Fibroblast of upper back skin (primary cell): ENCODE measurements around the gene AR.
"Not testable (repeated sequence)": the region's sequence is repeated elsewhere in the genome, so short reads cannot be mapped to it uniquely, and the experiment has no call there.

ENCODE experiments used
- DNase-seq: peaks from one replicate; pipeline ENCODE4 v3.0.0-alpha.2; 2013

AR gene

DNA sequence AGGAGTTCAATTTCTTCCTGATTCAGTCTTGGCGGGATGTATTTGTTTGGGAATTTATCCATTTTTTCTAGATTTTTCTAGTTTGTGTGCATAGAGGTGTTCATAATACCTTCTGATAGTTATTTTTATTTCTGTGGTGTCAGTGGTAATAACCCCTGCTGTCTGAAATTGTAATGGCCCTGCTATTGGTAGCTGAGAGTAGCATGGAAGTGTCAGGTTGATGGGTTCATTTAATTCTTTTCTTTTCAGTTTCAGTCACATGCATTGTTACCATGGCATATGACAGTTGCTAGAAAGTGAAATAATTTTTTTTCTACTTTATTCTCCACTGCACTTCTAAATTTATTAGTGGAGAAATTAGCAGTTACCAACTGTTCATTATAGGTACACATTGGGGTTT is 20.7 kb downstream of the AR start:
- no peak for DNase-seq

DNA sequence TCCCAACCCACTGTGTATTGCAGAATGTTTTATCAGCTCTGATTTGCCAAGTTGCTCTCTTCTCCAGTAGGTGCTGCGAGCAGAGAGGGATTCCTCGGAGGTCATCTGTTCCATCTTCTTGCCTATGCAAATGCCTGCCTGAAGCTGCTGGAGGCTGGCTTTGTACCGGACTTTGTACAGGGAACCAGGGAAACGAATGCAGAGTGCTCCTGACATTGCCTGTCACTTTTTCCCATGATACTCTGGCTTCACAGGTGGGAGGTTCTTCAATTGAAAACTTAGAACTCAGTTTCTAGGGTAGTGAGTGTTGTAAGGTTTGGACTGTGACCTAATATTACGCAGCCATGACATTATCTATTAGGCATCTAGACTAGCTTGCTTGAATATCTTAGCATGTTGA is 24.9 kb downstream of the AR start:
- no peak for DNase-seq

DNA sequence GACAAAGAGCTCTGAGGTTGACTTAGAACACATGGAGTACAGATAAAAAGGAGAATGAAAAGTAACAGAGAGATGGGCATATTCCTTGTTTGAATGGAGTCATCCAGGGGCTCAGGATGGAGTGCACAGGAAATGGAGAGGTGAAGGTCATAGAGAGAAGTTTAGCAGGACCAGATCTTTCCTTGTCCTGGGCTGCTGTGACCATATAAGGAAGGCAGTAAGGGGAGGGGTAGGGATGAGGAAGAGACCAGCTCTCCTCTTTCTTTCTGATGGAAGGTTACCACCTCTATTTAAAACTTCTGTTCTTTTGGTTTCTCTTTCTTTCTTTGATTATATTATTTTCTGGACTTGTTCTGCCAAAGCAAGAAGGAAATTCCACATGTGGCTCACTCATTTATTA is 27.0 kb downstream of the AR start:
- DNase-seq = no peak

DNA sequence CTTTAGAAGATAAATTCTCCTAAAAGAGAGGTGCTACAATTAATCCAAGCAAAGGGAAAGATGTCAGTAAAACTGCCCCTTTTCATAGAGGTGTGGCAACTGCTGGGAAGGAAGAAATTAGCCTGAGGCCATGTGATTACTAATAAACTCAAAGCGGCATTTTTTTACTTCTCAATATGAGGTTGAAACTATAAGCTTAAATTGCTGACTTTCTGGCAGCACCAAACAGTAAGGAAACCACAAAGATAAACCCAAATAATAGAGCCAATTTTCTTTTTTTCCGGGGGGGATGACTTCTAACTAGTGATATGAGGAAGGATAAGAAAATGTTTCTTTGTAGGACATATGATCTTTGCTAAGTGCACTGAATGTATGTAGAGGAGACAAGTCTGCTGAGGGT is 30.9 kb downstream of the AR start:
- no peak for DNase-seq

DNA sequence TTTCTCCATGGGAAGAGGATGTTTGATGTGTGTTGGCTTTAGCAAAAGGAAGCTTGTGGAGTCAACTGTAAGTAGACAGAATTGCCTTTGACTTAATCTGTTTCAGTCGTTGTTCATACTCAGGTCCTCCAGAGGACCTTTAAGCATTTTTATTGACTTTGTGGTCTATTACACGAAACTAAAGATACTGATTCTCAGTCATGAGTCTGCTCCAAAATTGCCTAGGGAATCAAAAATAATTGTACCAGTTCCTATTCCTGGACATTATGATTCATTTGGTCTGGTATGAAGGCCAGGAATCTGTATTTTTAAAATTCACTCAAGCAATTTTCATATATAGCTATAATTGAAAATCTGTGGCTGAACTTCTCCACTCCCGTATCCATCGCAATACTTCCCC is 38.6 kb downstream of the AR start:
- no peak for DNase-seq

DNA sequence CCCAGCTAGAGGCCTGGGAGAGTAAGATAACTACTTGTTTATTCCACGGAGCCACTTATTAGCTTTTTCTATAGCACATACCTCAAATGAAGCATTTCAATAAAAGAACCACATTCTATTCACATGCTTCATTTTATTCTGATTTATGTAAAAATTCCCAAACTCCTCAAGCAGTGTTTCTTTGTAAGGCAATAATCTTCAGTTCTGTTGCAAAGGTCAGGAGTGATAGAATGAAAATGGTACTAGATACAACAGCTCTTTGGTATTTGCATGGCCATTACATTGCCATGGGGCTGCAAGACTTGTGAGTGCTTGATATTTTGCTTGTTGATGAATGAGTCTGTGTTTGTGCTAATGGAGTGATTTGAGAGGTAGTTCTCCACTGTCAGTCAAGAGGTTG is 39.4 kb downstream of the AR start:
- DNase-seq = no peak

DNA sequence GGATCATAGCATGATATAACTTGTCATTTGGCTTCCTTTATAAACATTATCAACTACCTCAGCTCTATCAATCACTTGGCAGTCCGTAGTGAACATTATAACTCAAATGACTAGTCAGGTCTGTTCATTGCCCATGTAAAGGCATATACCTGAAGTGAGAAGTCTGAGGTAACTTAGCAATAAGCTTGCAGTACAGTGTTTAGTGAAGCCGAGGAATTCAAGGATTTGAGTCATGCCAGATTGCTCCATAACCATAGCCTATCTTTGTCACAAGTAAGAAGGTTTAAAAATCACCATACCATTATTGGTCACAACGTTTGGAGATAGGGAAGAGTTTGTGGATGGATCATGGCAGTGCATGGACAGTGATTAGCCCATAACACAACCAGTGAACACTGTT is 41.6 kb downstream of the AR start:
- DNase-seq = no peak

DNA sequence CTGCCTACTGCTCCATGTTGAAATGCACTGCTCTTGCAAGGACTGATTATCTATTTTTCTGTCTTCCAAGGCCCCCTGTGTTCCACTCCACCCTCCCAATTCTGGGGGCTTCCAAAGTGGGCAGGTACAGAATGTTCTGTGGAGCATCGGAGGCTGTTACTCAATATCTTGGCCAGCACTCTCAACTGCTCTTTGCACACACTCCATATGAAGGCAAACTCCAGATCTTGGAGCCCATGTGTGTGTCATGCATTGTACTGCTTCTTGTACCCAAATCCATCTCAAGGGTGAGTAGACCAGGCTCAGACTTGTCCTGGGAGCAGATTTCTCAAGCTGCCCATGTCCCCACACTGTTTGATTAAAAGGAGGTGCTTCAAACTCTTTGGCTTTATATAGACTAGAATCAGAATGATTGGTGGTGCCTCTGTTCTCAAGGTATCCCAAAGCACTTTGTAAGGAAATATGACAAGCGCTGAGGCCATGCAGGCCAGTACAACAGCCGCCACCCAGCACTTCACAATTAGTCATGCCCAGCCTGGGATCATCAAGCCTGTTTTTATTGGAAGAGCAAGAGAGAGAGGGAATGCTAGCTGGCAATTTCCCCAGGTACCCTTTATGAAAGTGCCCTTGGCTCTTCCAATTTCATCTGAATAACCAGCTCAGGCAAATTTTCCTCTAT is 44.3 kb downstream of the AR start:
- no peak for DNase-seq

DNA sequence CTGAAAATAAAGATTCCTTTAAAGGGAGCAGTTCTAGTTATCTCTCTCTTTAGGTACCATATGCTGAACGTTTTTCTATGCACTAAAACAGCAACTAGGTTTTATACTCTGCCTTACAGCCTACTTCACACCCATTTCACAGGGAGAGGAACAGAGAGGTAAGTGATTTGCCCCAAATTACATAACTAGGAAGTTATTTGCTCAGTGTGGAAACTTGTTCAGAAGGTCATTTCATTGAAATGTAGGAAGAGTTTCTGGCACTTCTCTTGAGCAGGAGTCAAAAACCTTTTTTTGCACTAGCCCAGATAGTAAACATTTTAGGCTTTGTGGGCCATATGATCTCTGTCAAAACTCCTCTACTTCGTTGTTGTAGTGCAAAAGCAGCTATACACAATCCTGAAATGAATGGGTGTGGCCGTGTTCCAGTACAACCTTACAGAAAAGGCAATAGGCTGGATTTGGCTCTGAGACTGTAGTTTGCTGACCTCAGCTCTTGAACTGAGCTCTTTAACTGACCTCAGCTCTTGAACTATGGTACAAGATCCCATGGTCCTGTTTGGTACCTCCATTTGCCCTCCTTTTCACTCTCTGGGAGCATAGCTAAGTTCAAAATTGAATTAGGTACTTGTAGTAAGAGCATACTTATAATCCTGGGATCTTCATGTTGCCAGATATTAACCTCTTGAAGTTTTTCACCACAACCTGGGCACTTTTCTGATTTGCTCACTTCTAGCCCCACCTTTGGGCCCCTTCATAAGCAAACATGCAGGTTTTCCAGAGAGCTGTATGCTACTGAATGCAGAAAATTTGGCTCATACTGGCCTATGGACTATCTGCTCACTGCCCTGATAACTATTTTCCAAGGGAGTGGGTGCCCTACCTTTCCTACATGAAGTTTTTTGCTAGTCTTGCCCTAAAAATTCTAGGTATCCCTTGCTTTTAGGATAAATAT is 53.3 kb downstream of the AR start:
- DNase-seq = no peak

DNA sequence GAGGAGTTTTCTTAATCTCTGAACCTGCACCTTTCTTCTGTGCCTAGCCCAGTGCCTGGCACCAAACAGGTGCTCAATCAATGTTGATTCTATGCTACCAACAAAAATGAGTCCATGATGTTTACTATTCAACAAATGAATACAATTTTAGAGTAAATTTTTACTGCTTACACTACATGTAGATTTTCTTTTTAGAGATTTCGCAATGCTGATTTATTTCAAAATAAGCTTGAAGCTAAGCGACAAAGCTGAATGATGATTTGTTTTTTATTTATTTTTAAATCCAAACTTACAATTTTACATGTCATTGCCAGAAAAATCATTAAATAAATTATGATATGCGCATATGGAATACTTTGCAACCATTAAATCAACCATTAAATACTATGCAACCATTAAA is 55.7 kb downstream of the AR start:
- no peak for DNase-seq

DNA sequence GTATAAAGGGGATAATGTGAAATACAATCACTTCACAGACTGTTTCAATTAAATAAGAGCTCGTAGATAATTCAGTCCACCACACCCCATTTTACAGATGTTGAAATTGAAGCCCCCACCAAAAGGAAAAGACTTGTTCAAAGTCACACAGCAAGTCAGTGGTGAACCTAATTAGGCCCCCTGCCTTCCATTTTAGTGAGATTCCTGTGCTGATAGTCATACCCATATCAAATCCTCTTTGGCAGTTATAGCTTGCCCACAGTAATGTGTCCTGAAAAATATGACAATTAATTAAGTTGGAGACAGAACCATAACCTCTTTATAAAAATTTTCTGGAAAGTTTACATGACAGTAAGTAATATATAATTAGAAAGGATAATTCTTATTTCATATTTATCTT is 58.0 kb downstream of the AR start:
- DNase-seq = peak; percentile 54

DNA sequence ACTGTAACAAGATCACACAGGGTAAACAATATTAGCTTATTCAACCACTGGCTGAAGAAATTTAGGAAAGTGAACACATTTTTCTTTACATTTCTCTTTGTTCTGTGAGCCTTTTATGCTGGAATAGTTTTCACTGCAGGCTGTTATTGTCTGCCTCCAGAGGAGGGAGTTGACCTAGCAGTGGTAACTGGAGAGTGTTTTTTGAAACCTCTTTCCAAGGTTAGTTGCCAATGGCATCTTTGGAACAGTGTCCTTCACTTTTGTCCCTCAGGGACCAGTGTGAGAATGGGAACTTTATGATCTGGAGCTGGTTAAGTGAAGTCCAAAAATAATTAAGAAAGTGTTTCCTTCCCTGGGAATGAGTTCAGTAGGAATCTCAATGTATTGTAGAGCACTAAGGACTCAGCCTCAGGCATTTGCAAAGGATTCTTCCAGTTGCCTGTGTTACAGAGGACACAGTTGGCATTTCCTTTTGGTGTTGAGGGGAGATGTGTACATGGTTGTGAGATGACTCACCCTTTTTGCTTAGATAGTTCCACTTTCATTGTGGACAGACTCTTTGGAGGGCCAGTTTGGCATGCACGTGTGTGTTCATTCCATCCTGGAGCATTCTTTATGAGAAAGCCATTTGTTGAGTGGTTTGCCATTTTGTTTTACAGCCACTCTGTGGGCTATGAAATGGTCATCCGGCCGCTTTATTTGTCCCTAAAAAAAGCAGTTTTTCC is 61.3 kb downstream of the AR start:
- peak; percentile 92 for DNase-seq

DNA sequence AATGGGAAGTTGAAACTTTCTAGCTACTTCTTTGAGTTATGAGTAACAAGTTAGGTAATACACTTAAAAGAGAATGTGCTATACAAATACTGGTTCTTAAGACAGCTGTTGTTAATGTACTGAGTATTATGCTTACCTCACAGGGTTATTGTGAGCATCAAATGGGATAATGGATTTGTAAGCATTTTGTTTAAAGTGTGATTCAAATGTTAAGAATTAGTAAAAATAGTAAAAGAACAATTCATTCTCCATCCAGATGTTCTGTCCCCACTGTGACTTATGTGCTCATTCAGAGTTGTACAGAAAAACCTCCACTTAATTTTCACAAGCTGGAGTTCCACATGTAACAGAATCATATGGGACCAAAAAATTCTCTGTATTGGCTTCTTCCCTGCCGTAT is 63.6 kb downstream of the AR start:
- peak; percentile 50 for DNase-seq

DNA sequence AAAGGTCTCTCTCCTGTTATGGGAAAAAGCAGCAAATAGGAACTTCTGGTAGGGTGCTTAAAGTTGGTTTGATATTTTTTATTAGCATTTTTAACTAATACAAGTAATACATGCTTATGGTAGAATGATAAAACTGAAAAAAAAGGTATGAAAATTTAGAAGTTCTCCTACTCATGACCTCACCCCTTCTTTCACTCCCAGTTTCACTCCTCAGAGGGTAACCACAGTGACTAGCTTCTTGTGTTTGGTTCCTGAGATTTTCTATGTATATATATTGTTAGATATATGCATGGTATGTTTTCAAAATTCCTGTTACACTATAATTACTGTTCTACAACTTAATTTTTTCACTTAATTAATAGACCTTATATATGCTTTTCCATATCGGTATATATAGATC is 66.5 kb downstream of the AR start:
- DNase-seq = no peak

DNA sequence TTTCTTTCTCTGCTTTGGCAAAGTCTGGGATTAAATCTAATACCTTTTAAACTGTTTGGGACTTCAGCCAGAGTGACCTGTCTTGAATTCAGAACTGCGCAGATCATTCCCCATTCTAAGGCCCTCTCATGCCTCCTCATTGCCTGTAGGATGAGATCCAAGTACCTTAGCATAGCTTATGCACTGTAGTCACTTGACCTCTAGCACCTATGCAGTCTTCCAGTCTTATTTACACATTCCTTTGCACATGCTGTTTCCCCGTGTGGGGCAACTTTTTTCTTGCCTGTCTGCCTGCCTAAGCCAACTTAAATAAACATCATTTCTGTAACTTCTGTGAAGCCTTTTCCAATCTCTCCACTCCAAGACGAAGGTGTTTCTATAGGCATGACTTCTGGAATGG is 68.4 kb downstream of the AR start:
- DNase-seq = peak; percentile 36

DNA sequence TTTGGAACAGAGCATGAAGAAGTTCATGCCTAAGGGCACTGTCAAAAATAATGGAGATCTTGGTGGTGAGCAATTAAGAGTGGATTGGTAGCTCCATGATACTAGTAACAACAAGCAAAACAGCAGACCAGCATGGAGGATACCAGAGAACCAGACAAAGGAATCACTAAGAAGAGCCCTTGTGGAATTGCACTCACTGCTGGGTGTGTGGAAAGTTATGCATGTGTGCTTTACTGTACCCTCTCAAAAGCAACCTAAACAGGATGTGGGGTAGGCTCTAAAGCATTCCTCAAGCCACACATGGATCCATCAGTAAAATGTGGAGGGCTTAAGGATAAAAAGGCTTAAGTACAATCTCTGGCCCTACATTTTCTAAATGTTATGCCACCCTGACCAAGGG is 69.5 kb downstream of the AR start:
- peak; percentile 14 for DNase-seq

DNA sequence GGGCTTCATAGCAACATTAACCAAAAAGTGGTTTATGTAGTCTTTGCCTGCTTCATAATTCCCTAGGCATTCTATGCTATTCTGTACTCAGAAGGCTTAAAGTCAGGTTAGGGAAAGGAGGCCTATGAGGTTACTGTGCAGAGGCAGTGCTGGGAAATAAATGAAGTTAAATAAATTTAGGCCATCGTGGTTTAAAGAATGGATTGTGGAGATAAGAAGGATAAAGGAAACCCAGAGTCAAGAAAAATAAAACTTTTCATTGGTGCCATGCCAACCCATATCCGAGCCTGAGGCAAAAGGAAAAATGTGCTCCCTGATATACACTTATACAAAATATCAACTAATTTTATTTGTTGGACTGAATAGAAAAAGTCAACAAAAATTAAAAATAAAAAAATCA is 70.2 kb downstream of the AR start:
- DNase-seq = no peak

DNA sequence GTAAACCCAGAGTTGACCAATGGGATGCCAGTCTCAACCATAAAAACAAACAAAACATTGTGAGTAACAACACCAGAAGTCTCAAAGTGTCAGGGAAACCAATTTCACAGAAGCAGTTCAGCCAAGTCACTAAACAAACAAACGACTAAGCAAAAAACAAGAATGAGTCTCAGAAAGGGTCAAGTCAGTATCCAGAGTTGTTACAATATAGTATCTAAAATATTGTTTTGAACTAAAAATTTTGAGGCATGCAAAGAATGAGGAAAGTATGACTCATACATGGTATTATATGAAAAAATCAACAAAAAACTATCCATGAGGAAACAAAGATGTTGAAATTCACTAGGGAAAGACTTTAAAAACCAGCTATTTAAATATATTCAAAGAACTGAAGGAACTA is 70.6 kb downstream of the AR start:
- no peak for DNase-seq

DNA sequence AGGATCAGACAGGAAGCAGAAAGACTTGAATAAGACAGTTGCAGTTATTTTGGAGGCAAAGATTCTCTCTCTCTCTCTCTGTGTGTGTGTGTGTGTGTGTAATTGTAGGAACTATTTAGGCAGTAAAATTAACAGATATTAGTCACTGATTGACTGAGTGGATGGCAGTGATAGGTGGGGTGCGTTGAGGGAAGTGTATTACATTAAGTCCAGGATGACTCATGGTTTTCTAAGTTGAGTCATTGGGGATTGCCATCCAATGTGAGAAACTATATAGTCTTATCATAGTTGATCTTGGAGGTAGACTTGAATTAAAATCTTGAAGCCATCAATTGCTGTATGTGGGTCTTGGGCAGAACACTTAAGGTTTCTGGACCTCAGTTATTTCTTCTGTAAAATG is 75.4 kb downstream of the AR start:
- DNase-seq = peak; percentile 63

DNA sequence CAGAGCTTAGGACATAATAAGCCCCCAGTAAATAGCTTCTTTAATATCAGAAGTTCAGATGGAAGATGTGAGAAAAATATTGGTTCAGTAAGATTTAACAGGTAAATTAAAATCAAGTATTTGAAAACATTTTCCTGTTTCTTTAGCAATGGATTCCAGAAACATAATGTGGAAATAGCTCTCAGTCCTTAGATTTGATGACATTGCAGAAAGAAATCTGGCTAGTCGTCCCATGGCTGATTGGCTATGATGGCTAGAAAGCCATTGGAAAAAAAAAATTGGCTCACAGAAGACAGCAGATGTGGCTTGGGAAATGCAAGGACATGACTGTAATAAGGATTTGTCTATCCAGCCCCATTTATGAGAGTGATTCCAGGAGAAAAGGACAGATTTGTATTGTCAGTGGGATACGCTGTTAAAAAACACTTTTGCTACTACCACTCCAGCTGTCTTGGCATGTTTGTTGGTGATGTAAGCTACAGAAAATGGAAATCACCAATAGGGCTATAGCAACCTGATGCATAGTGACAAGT is 78.3 kb downstream of the AR start:
- no peak for DNase-seq

DNA sequence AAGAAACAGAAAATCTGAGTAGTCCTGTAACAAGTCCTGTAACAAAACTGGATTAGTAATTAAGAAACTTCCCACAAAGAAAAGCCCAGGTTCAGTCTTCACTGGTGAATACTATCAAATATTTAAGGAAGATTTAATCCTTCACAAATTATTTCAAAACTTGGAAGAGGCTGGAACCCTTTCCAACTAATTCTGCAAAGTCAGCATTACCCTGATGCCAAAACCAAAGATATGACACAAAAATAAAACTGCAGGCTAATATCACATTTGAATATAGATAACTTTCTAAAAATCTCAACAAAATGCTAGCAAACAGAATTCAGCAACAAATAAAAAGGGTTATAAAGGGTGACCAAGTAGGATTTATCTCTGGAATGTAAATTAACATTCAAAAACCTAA is 80.5 kb downstream of the AR start:
- no peak for DNase-seq

DNA sequence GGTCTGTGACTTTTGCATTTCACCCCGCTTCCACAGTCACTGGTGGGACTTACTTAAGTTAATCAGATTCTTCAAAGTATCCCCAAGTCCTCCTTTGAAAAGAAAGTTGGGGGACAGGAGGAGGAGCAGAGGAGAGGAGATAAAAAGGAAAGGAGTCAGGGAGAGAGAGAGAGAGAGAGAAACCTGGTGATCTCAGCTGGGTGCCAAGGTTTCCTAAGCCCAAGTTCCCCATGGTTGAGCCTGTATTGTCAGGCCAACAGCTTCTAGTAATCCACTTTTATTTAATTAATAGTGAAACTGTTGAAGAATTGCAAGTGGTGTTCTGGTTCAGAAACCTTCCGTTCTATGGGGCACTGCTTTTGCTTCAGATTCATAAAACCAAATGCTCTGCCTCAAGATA is 91.6 kb downstream of the AR start:
- no peak for DNase-seq

DNA sequence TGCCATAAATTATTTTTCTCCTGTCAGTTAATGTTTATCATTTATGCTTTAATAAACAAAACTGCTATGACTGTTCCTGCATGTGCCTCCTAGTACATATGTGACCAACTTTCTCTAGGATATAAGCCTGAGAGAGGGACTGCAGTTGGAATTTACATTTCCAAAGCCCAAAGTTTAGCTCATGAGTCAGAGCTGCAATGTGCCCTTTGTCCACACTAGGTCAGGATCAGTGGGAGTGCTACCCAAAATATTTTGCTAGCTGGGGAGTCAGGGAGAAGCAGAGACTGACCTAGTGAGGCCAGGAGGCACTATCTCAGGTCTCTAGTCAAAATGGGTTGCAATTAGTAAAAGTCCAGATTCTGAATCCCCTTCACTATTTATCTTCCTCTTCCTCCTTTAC is 92.7 kb downstream of the AR start:
- DNase-seq = no peak

DNA sequence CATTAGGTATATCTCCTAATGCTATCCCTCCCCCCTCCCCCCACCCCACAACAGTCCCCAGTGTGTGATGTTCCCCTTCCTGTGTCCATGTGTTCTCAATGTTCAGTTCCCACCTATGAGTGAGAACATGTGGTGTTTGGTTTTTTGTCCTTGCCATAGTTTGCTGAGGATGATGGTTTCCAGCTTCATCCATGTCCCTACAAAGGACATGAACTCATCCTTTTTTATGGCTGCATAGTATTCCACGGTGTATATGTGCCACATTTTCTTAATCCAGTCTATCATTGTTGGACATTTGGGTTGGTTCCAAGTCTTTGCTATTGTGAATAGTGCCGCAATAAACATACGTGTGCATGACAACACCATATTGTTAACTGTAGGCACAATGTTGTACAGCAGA is 93.5 kb downstream of the AR start:
- not testable (repeated sequence) for DNase-seq
